OCI-LY3 (cell line): ENCODE data around the gene RASL11A.

Experiments
- EZH2phosphoT487 ChIP-seq: fragments of 200-600 bp; shearing (Covaris generic); IDR thresholded peaks from 2 replicates; pipeline ENCODE4 v1.6.1; 2018; ENCODE audit warnings: antibody characterized with exemption, mixed run types, low read depth
- TF ChIP-seq, protein P1 (sequence below): fragments of 200-600, 300-600 bp; sonication (generic); IDR thresholded peaks from 2 replicates; pipeline ENCODE4 v1.5.1; 2014; ENCODE audit warnings: antibody characterized with exemption, low read length, low read depth

DNA sequence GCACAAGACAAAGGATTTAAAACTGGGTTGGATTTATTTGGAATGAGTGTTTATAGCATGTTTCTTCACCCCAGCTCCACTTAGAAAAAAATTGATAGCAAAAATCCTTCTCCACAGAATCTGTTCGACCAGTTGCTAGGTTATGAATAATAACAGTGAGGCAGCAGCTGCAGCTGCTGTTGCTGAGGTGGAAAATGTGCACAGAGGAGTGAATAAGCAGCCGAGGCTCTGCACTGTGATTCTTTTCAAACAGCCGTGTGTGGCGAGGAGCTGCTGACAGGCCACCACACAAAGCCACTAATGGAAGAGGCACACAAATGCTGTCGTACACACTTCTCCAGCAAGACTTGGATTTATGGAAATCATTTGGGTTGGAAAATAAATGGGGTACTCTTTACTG, 6.4 kb upstream of the RASL11A start:
- no peak for TF ChIP-seq EZH2phosphoT487
- TF ChIP-seq, protein P1, sequence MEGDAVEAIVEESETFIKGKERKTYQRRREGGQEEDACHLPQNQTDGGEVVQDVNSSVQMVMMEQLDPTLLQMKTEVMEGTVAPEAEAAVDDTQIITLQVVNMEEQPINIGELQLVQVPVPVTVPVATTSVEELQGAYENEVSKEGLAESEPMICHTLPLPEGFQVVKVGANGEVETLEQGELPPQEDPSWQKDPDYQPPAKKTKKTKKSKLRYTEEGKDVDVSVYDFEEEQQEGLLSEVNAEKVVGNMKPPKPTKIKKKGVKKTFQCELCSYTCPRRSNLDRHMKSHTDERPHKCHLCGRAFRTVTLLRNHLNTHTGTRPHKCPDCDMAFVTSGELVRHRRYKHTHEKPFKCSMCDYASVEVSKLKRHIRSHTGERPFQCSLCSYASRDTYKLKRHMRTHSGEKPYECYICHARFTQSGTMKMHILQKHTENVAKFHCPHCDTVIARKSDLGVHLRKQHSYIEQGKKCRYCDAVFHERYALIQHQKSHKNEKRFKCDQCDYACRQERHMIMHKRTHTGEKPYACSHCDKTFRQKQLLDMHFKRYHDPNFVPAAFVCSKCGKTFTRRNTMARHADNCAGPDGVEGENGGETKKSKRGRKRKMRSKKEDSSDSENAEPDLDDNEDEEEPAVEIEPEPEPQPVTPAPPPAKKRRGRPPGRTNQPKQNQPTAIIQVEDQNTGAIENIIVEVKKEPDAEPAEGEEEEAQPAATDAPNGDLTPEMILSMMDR: no peak
